LNCAP (cell line): Measurements from ENCODE around the gene LRFN2.

Experiments
- CTCF ChIP-seq: fragments of 450-650 bp; IDR thresholded peaks from 2 replicates; pipeline ENCODE4 v1.5.1; 2017; ENCODE audit warnings: mild to moderate bottlenecking

Gene LRFN2

GRCh38 chr6:40524797-40525585 lies 62.2 kb downstream of the LRFN2 start:
- TF ChIP-seq CTCF: no peak

- no peak for TF ChIP-seq CTCF
These were observed 63.5 kb downstream of the LRFN2 start for GRCh38 chr6:40523505-40524172.

- TF ChIP-seq CTCF: no peak
These were observed 65.7 kb downstream of the LRFN2 start for GRCh38 chr6:40521496-40521895.

GRCh38 chr6:40520678-40521077 lies 66.5 kb downstream of the LRFN2 start:
- no peak for TF ChIP-seq CTCF

- no peak for TF ChIP-seq CTCF
These were observed 67.1 kb downstream of the LRFN2 start for GRCh38 chr6:40520084-40520483.

- TF ChIP-seq CTCF: no peak
These were observed 69.5 kb downstream of the LRFN2 start for GRCh38 chr6:40517654-40518053.

GRCh38 chr6:40516429-40516828 lies 70.7 kb downstream of the LRFN2 start:
- no peak for TF ChIP-seq CTCF
